ENCODE data around the gene SP1. TPM values are rescaled to one million over a fixed set of nuclear protein-coding genes. Genes with fewer than 3 reads are reported as not detected.
"Not testable (repeated sequence)": the region's sequence is repeated elsewhere in the genome, so short reads cannot be mapped to it uniquely, and the experiment has no call there.

Gene SP1
- 24.4 and 32.0 TPM in 2 replicates for total RNA-seq

- peak; percentile 84 to 97 for DNase-seq (ENCODE audit: low read depth in 2 of 2)
Measured at GRCh38 chr12:53380104-53380793, at the start of gene SP1. TSS of gene SP1 (plus strand) at chr12:53380176. CDS start at chr12:53380292, 116 bp downstream.

GRCh38 chr12:53330671-53331070, 49.3 kb upstream of the SP1 start:
- no peak for DNase-seq (ENCODE audit: low read depth in 2 of 2)

GRCh38 chr12:53332339-53332738, 47.6 kb upstream of the SP1 start:
- DNase-seq (ENCODE audit: low read depth in 2 of 2): not testable (repeated sequence)

- no peak for DNase-seq (ENCODE audit: low read depth in 2 of 2)
Measured at GRCh38 chr12:53332744-53333143, 47.2 kb upstream of the SP1 start.

- DNase-seq (ENCODE audit: low read depth in 2 of 2): no peak
Measured at GRCh38 chr12:53333289-53333688, 46.7 kb upstream of the SP1 start.

- DNase-seq (ENCODE audit: low read depth in 2 of 2): no peak
Measured at GRCh38 chr12:53333845-53334244, 46.1 kb upstream of the SP1 start.

- DNase-seq (ENCODE audit: low read depth in 2 of 2): no peak
Measured at GRCh38 chr12:53334822-53335221, 45.2 kb upstream of the SP1 start.

GRCh38 chr12:53336181-53336681, 43.7 kb upstream of the SP1 start, which contains the start of gene SP7:
TSS of gene SP7 (minus strand) at chr12:53336354. CDS start at chr12:53335646, 708 bp downstream.
- no peak for DNase-seq (ENCODE audit: low read depth in 2 of 2)

GRCh38 chr12:53338017-53338416, 42.0 kb upstream of the SP1 start:
- no peak for DNase-seq (ENCODE audit: low read depth in 2 of 2)

- DNase-seq (ENCODE audit: low read depth in 2 of 2): no peak
Measured at GRCh38 chr12:53338916-53339315, 41.1 kb upstream of the SP1 start.

GRCh38 chr12:53340398-53340797, 39.6 kb upstream of the SP1 start:
- no peak for DNase-seq (ENCODE audit: low read depth in 2 of 2)

- no peak for DNase-seq (ENCODE audit: low read depth in 2 of 2)
Measured at GRCh38 chr12:53343449-53343848, 36.5 kb upstream of the SP1 start.

- DNase-seq (ENCODE audit: low read depth in 2 of 2): no peak
Measured at GRCh38 chr12:53343969-53344368, 36.0 kb upstream of the SP1 start.

- no peak for DNase-seq (ENCODE audit: low read depth in 2 of 2)
Measured at GRCh38 chr12:53344487-53344823, 35.5 kb upstream of the SP1 start.

GRCh38 chr12:53344824-53345485, 35.0 kb upstream of the SP1 start:
- DNase-seq (ENCODE audit: low read depth in 2 of 2): peak; percentile 51 to 76

- peak; percentile 47 to 83 for DNase-seq (ENCODE audit: low read depth in 2 of 2)
Measured at GRCh38 chr12:53345486-53346188, 34.3 kb upstream of the SP1 start.

GRCh38 chr12:53346491-53346890, 33.5 kb upstream of the SP1 start:
- DNase-seq (ENCODE audit: low read depth in 2 of 2): no peak

- no peak for DNase-seq (ENCODE audit: low read depth in 2 of 2)
Measured at GRCh38 chr12:53347905-53348304, 32.1 kb upstream of the SP1 start.

GRCh38 chr12:53352331-53353256, 27.4 kb upstream of the SP1 start:
- DNase-seq (ENCODE audit: low read depth in 2 of 2): peak; percentile 77 to 87

- DNase-seq (ENCODE audit: low read depth in 2 of 2): no peak
Measured at GRCh38 chr12:53353257-53353655, 26.7 kb upstream of the SP1 start.

- no peak for DNase-seq (ENCODE audit: low read depth in 2 of 2)
Measured at GRCh38 chr12:53355121-53355520, 24.9 kb upstream of the SP1 start.

Measured in dermis microvascular lymphatic vessel endothelial cell (primary cell).